Non-pigmented ciliary epithelial cell (primary cell): ENCODE measurements around the gene KLC1.
"Not testable (repeated sequence)": the region's sequence is repeated elsewhere in the genome, so short reads cannot be mapped to it uniquely, and the experiment has no call there.

Experiments used
- DNase-seq: peaks from one replicate; pipeline ENCODE4 v3.0.0-alpha.2; 2010; ENCODE audit warnings: low read depth

KLC1 gene

GRCh38 chr14:103628684-103629502 lies at the start of gene KLC1:
TSS of gene KLC1 (plus strand) at chr14:103629211. CDS start at chr14:103654565, 25,354 bp downstream.
- DNase-seq = no peak

GRCh38 chr14:103581206-103581605 lies 47.8 kb upstream of the KLC1 start:
- no peak for DNase-seq

GRCh38 chr14:103581954-103582703 lies 46.9 kb upstream of the KLC1 start:
- no peak for DNase-seq

GRCh38 chr14:103584326-103584915 lies 44.6 kb upstream of the KLC1 start:
- DNase-seq = no peak

- no peak for DNase-seq
Measured at GRCh38 chr14:103593577-103593976, 35.4 kb upstream of the KLC1 start.

- DNase-seq = peak; percentile 55
Measured at GRCh38 chr14:103594265-103594664, 34.7 kb upstream of the KLC1 start.

GRCh38 chr14:103597623-103598377 lies 31.2 kb upstream of the KLC1 start:
- peak; percentile 82 for DNase-seq

- DNase-seq = no peak
Measured at GRCh38 chr14:103600503-103600902, 28.5 kb upstream of the KLC1 start.

- DNase-seq = no peak
Measured at GRCh38 chr14:103604620-103605019, 24.4 kb upstream of the KLC1 start.

- DNase-seq = peak; percentile 48
Measured at GRCh38 chr14:103606963-103607668, 21.9 kb upstream of the KLC1 start.

- no peak for DNase-seq
Measured at GRCh38 chr14:103607822-103608221, 21.2 kb upstream of the KLC1 start.

GRCh38 chr14:103609081-103609480 lies 19.9 kb upstream of the KLC1 start:
- not testable (repeated sequence) for DNase-seq

- no peak for DNase-seq
Measured at GRCh38 chr14:103611215-103611614, 17.8 kb upstream of the KLC1 start.

- no peak for DNase-seq
Measured at GRCh38 chr14:103613517-103613916, 15.5 kb upstream of the KLC1 start.

- no peak for DNase-seq
Measured at GRCh38 chr14:103616635-103617300, 12.2 kb upstream of the KLC1 start.

- DNase-seq = no peak
Measured at GRCh38 chr14:103619057-103619456, 10.0 kb upstream of the KLC1 start.

GRCh38 chr14:103621860-103622259 lies 7.2 kb upstream of the KLC1 start:
- DNase-seq = no peak

- no peak for DNase-seq
Measured at GRCh38 chr14:103623308-103623707, 5.7 kb upstream of the KLC1 start.

- no peak for DNase-seq
Measured at GRCh38 chr14:103623883-103624482, 5.0 kb upstream of the KLC1 start.

GRCh38 chr14:103624860-103625259 lies 4.2 kb upstream of the KLC1 start:
- DNase-seq = no peak
